GM12872 (cell line): ENCODE data around the gene TSPEAR.

Experiments
- CTCF ChIP-seq: IDR thresholded peaks from 3 replicates; pipeline ENCODE4 v1.5.1; 2011; ENCODE audit warnings: low read depth, mild to moderate bottlenecking, low read length, moderate library complexity; ENCODE audit not compliant: insufficient read depth

TSPEAR gene

GRCh38 chr21:44657635-44658540, 53.5 kb downstream of the TSPEAR start, which contains the start of gene KRTAP12-3:
Gene KRTAP12-3, plus strand, starts transcription at chr21:44657932. Its CDS starts 48 bp downstream, at chr21:44657980.
- no peak for TF ChIP-seq CTCF

GRCh38 chr21:44656868-44657267, 54.5 kb downstream of the TSPEAR start:
- TF ChIP-seq CTCF, result no peak

DNA sequence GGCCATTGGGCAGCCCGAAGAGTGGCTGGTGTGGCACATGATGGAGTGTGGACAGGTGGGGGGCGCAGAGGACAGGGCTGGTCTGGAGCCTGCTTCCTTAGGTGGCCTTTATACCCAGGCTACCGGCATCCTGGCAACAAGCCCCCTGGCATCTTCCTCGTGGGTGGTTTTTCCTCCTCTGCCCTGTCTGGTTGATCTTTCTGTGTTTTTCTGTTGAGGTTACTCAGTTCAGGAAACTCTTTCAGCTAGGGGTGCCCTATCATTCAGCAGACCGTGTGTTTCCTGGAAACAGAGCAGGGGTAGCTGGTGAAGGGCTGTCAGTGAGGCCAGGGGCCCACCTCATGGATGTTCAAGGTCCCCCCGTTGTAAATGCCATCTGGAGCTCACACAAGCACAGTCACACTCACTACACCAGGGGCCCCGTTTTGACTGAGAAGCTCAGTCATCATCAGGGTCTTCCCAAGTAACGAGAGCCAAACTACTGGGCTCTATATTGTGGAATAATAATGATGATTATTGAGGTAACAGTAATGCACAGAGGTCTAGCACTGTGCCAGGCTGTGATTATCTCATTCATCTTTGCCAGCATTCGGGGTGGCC, 56.7 kb downstream of the TSPEAR start, which contains the start of gene KRTAP12-4:
Gene KRTAP12-4 (minus strand): TSS at position 84 of the 600 bp plus-strand sequence. CDS start 45 bp downstream, at position 39.
- TF ChIP-seq CTCF, result no peak

GRCh38 chr21:44653656-44654575, 57.5 kb downstream of the TSPEAR start:
- no peak for TF ChIP-seq CTCF

- TF ChIP-seq CTCF, result no peak
Observed at GRCh38 chr21:44653123-44653522, 58.2 kb downstream of the TSPEAR start.

- TF ChIP-seq CTCF, result no peak
Observed at GRCh38 chr21:44650973-44651675, 60.2 kb downstream of the TSPEAR start.
